H1 (cell line): ENCODE results near the gene DGCR8. TPM values are rescaled to one million over a fixed set of nuclear protein-coding genes. Genes with fewer than 3 reads are reported as not detected.

Experiments used
- CHD2 ChIP-seq: IDR thresholded peaks from 2 replicates; pipeline ENCODE4 v1.6.1; 2012; ENCODE audit warnings: low read length, improper control_type of control experiment
- HDAC2 ChIP-seq, 2 experiments: fragments of 300-600 bp in 1 of 2; sonication (generic) in 1 of 2; IDR thresholded peaks; 2 replicates each; pipeline ENCODE4 v1.6.1; 2011 to 2012; ENCODE audit warnings: low read depth in 2 of 2, low read length in 2 of 2, mild to moderate bottlenecking in 2 of 2, moderate library complexity in 2 of 2, borderline replicate concordance in 1 of 2, inconsistent platforms in 1 of 2
- KDM1A ChIP-seq: fragments of 200-600, 300-600 bp; sonication (generic); IDR thresholded peaks from 2 replicates; pipeline ENCODE4 v1.7.1; 2016; ENCODE audit warnings: mild to moderate bottlenecking, low read length, borderline replicate concordance
- POLR2AphosphoS5 ChIP-seq: IDR thresholded peaks from 2 replicates; pipeline ENCODE4 v1.6.1; 2011; ENCODE audit warnings: low read depth, low read length
- RFX5 ChIP-seq: IDR thresholded peaks from 2 replicates; pipeline ENCODE4 v1.6.1; 2011; ENCODE audit warnings: low read depth, low read length, improper control_type of control experiment, borderline replicate concordance
- SIX5 ChIP-seq: IDR thresholded peaks from 2 replicates; pipeline ENCODE4 v1.6.1; 2011; ENCODE audit warnings: mild to moderate bottlenecking, low read depth, low read length
- SP1 ChIP-seq: IDR thresholded peaks from 2 replicates; pipeline ENCODE4 v1.6.1; 2011; ENCODE audit warnings: low read depth, low read length
- polyA plus RNA-seq, 7 experiments: library from polyadenylated mRNA; depleted of rRNA in 3 of 7; stranded (reverse) in 5 of 7; unstranded in 2 of 7; fragments of >200 nt in 5 of 7; fragments of 200-250 nt in 2 of 7; gene quantifications; 1 replicate in 5 of 7; 2 replicates in 1 of 7; 4 replicates in 1 of 7; pipeline versions ENCODE4 v1.2.1 to v1.2.3, GENCODE V29; 2011 to 2013; ENCODE audit warnings: missing spikeins in 2 of 7, mixed read lengths in 2 of 7
- total RNA-seq: library from RNA; stranded (reverse); fragmentation: NEBNext Ultra II Directional; extraction: Animal tissue kit (Norgen Biotek cat#: 25700); gene quantifications from 2 replicates; pipeline ENCODE4 v1.2.1, GENCODE V29; 2021

Gene DGCR8
- total and polyA plus RNA-seq, 2 of the 8 experiments (the other 6 are each of a cell fraction or from before 2014, with no cell fraction given), result 23.7 to 43.7 TPM

GRCh38 chr22:20052309-20053259 lies 27.5 kb upstream of the DGCR8 start (continued):
- TF ChIP-seq RFX5 (no peak), SP1 (no peak), KDM1A (no peak), HDAC2 (IDR thresholded peaks at IDR 0.05; ENCODE audit: borderline replicate concordance in 1 of 2, low read depth in 2 of 2, low read length in 2 of 2) (no peak), POLR2AphosphoS5 (no peak), CHD2 (no peak), SIX5 (no peak)
